GM12865 (cell line): ENCODE results near the gene ZAP70.

ENCODE experiments used
- DNase-seq: peaks from one replicate; pipeline ENCODE4 v3.0.0; 2010; ENCODE audit warnings: low read depth
- H3K4me3 ChIP-seq: 2 replicates; pipeline ENCODE4 v1.5.1; 2011; ENCODE audit warnings: mild to moderate bottlenecking, low read depth, low read length, control low read depth
- CTCF ChIP-seq: IDR thresholded peaks from 2 replicates; pipeline ENCODE4 v1.5.1; 2011; ENCODE audit warnings: low read length, control low read depth, low read depth, inconsistent platforms; ENCODE audit not compliant: insufficient read depth; ENCODE audit errors: missing control alignments

ZAP70 gene

GRCh38 chr2:97769308-97769707, 55.9 kb downstream of the ZAP70 start:
- no peak for DNase-seq
- no peak overlapping the region for H3K4me3 ChIP-seq
- no peak for TF ChIP-seq CTCF

GRCh38 chr2:97769711-97770110, 56.3 kb downstream of the ZAP70 start:
- H3K4me3 ChIP-seq = no peak overlapping the region
- no peak for TF ChIP-seq CTCF
- no peak for DNase-seq

- TF ChIP-seq CTCF = no peak
- no peak overlapping the region for H3K4me3 ChIP-seq
- DNase-seq = no peak
These were observed 57.1 kb downstream of the ZAP70 start for GRCh38 chr2:97770445-97770844.

GRCh38 chr2:97774425-97774824, 61.0 kb downstream of the ZAP70 start:
- no peak for DNase-seq
- H3K4me3 ChIP-seq = no peak overlapping the region
- TF ChIP-seq CTCF = peak; percentile 46

- no peak overlapping the region for H3K4me3 ChIP-seq
- TF ChIP-seq CTCF = no peak
- no peak for DNase-seq
These were observed 61.7 kb downstream of the ZAP70 start for GRCh38 chr2:97775074-97775473.

- no peak overlapping the region for H3K4me3 ChIP-seq
- TF ChIP-seq CTCF = no peak
- no peak for DNase-seq
These were observed 65.8 kb downstream of the ZAP70 start for GRCh38 chr2:97779141-97779540.

- H3K4me3 ChIP-seq = no peak overlapping the region
- TF ChIP-seq CTCF = no peak
- DNase-seq = no peak
These were observed 68.6 kb downstream of the ZAP70 start for GRCh38 chr2:97781981-97782380.
